Measurements from ENCODE around the gene RNF222.
"Not testable (repeated sequence)": the region's sequence is repeated elsewhere in the genome, so short reads cannot be mapped to it uniquely, and the experiment has no call there.

The RNF222 gene

GRCh38 chr17:8410883-8411238 is 13.2 kb upstream of the RNF222 start:
- DNase-seq (ENCODE audit: low read depth), result no peak

DNA sequence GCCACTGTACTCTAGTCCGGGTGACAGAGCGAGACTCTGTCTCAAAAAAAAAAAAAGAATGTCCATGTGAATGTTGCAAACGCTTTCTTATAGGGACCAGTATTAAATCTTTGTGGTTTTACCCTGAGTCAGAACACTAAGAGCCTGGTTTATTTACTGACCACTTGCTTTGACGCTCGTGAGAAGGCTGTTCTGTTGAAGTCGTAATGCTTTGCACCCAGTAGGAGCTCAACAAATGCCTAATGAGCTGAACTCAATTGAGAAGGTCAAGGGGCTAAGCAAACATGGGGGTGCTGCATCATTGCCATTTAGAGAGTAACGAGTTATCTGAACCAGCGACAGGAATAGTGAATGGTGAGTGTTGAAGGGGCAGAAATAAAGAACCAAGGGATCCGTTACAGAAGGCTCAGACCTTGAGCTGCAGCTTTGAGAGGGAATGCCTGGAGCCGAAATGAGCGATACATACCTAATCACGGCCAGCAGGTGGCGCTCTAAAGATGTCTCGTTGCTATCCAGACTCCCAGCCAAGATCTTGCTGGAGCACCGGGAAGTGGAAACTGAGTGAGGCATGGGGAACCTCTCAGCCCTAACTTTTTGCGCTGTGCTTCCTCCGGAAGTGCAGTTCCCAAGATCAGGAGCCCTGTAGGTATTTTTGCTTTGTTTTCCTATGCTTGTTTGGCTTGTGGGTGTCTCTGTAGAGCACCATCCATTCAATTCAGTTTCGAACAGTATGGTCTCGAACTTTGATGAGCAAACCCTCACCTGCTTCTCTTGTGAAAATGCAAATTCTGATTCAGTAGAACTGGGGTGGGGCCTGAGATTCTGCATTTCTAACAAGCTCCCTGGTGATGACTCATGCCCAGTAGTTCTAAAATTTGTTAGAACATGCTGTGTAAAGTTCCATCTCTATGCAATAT is 12.6 kb upstream of the RNF222 start:
- DNase-seq (ENCODE audit: low read depth), result peak; percentile 76

DNA sequence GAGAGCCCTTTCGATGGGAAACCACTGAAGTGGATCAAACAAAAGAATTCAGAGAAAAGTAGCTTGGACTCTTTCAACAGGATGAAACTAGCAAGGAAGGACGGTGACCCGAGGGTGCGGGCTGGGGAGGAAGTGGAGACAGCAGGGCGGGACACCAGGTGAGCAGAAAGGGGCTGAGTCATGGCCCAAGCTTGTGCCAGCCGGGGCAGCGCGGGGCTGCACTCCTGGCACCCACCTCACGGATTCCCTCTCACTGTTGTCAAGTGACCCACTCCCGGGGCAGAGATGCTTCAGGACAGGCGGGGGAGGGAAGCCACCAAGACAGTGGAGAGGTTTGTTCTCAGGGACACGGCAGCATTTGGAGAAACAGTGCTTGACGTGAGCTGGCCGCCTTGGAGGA is 10.7 kb upstream of the RNF222 start:
- DNase-seq (ENCODE audit: low read depth), result no peak

GRCh38 chr17:8406174-8406573 is 8.5 kb upstream of the RNF222 start:
- DNase-seq (ENCODE audit: low read depth), result no peak

GRCh38 chr17:8405499-8406016 is 7.9 kb upstream of the RNF222 start:
- DNase-seq (ENCODE audit: low read depth), result no peak

- DNase-seq (ENCODE audit: low read depth), result no peak
Measured at GRCh38 chr17:8402921-8403536, 5.4 kb upstream of the RNF222 start.

DNA sequence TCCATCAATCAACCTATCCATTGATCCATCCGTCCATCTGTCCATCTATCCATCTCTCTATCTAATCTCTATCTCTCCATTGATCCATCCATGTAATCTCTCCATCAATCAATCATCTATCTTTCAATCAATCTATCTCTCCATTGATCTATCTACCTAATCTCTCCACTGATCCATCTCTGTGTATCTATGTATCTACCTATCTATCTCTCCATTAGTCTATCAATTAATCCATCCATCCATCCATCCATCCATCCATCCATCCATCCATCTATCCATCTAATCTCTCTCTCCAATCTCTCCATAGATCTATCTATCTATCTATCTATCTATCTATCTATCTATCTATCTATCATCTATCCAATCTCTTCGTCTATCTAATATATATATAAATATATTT is 3.5 kb upstream of the RNF222 start:
- DNase-seq (ENCODE audit: low read depth), result no peak

- no peak for DNase-seq (ENCODE audit: low read depth)
Measured at GRCh38 chr17:8398980-8399379, 1.4 kb upstream of the RNF222 start.

DNA sequence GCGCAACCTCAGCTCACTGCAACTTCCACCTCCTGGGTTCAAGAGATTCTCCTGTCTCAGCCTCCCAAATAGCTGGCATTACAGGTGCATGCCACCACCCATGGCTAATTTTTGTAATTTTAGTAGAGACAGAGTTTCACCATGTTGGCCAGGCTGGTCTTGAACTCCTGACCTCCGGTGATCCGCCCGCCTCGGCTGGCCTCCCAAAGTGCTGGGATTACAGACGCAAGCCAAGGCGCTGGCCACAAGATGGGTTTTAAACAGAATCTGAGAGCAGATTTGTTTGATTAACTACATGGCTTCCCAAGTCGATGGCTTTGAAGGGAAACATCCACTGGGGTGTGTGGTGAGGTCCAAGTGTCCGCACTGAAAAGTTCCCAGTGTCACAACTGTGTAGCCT is 3.1 kb downstream of the RNF222 start:
- not testable (repeated sequence) for DNase-seq (ENCODE audit: low read depth)

DNA sequence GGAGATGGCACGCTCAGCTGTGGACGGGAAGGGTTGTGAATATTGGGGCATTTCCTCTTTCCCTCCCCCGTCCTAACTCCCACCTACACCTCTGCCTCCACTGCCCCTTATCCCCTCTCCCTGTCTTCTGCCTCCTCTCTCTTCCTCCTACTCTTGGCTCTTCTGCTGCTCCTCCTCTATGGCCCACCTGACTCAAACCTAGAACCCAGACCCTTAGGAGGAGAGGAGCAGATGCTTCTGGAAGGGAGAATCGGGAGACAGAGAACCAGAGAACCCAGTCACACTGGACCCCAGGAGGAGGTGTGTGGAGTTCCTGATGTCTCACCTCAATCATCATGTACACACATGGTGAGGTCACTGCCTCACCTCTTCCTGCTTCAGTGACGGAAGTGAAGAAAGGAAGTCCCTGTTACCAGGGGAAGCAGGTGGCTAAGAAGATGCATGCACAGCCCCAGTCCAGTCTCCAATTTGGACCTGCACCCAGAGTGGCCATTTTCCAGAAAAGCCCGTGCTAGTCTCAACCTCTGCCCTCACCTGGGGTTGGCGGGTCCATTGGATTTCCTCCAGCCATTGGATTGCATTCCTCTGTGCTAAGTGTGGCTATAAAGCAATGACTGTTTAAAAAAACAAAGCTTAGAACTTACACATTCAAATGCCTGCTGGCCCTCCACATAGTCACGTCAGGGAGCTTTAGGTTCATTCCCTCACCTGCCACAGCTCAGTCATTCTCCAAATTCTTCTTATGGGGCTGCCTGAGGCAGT is 4.0 kb downstream of the RNF222 start:
- DNase-seq (ENCODE audit: low read depth), result no peak

GRCh38 chr17:8392674-8393469 is 4.8 kb downstream of the RNF222 start:
- DNase-seq (ENCODE audit: low read depth), result no peak

DNA sequence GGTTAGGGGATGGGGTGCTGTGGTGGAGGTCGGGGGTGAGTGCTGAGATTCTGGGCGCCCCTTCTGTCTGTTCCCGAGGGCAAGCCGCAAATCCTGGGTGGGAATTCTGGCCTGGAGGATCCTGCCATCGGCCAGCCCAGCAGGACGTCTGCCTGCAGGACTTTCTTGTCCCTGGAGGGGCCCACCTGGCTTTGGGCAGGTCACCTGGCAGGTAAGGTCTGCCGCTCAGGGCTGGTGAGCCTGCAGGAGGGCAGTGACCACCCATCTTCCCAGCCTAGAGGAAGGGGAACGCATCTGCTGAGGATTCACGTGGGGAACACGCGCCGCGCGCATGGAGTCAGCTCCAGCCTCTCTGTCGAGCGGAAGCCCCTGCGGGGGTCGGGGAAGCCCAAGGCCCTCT is 5.4 kb downstream of the RNF222 start:
- no peak for DNase-seq (ENCODE audit: low read depth)

- no peak for DNase-seq (ENCODE audit: low read depth)
Measured at GRCh38 chr17:8391711-8392110, 5.9 kb downstream of the RNF222 start.

DNA sequence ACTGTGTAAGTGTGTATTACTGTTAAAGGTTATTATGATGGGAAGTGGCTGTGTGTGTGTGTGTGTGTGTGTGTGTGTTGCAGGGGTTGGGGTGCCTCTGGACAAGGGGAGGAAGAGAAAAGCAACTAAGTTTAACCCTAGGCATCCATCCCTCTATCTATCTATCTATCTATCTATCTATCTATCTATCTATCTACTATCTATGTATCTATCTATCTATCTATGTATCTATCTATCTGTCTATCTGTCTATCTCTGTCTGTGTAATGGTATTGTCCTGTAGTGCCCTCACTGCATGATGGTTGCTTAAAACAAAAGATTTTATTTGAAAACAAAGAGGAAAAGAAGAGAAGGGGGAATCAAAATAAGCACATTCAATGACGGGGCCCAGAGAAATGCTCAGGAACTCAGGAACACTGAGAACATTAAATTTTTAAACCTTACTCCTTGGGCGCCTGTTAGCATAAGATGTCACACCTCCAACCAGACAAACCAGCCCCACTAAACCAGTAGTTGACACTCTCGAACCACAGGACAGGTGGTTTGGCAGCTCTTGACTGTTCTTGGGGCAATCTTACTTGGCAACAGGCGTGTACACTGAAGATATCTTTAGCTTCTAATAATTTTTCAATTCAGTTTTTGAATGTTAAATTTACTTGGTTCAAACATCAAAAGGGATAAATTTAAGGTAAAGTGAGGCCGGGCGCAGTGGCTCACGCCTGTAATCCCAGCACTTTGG is 9.5 kb downstream of the RNF222 start:
- DNase-seq (ENCODE audit: low read depth), result no peak

DNA sequence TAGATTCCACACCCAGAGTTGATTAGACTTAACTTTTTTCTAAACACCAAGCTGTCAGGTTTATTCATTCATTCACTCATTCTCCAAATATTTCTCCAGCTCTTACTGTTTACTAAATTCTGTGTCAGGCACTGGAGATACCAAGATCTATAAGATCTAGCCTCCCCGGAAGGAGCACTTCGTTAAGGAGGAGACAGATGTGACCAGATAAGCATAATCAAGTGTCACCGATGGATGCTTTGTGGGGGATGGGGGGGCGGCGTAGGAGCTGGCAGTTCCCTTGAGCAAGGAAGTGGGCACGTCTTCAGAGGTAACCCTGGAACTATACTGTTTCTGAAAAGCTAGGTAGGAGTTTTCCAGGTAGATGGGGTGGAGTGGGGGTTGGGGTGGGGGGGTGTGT is 10.8 kb downstream of the RNF222 start:
- no peak for DNase-seq (ENCODE audit: low read depth)

DNA sequence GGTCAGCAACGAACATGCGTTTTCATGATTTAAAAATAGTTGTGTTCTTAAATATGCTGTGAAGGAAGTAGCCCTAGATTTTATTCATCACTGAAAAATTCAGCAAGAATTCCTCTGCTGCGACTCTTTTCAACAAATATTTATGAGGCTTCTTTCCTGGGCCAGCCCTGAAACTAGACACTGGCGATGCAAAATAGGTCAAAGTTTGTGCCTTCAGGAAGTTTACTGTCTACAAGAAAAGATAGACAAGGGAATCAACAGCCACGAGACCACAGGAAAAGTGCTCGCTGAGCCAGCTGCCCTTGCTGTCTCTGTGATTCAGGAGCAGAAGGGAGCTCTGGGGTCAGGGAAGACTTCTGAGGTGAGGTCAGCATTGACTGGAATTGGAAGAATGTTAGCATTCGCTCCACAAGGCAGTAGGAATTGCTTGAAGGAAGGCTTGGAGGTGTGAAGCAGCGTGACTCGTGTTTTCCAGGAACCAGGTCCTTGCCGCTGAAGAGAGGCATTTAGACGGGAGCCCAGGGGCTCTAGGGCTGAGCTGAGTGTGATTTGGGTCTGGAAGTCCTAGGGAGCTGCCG is 12.7 kb downstream of the RNF222 start:
- no peak for DNase-seq (ENCODE audit: low read depth)

- DNase-seq (ENCODE audit: low read depth), result peak; percentile 87
Measured at GRCh38 chr17:8383143-8383822, 14.3 kb downstream of the RNF222 start, which contains the start of gene RPL26. Gene RPL26, minus strand, starts transcription at chr17:8383193. Its CDS starts 883 bp downstream, at chr17:8382310.

DNA sequence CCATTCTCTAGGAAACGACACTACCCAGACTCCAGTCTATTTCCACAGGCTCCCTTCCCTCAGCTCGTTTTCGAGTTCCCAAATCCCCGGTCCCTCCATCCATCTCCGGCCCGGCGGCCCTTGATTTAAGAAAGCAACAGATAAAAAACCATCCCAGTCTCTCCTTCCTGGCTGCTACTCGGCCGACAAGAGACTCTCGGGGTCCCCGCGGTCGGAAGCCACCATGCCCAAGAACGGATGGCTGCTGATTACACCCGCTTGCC is 14.8 kb downstream of the RNF222 start:
- DNase-seq (ENCODE audit: low read depth), result no peak

GRCh38 chr17:8382052-8382879 is 15.4 kb downstream of the RNF222 start:
- no peak for DNase-seq (ENCODE audit: low read depth)

Data from stimulated activated CD8-positive, alpha-beta memory T cell treated with anti-CD3 and anti-CD28 coated beads, Interleukin-12 subunit alpha, Interleukin-12 subunit beta, amount 100 ng/mL, for 1 hour (primary cell).